Neural cell (in vitro differentiated cells): ENCODE measurements around the gene CHDH. TPM values are rescaled to one million over a fixed set of nuclear protein-coding genes. Genes with fewer than 3 reads are reported as not detected.

Experiments
- H2AFZ ChIP-seq: fragments of 200-600, 300-800 bp; sonication (generic), shearing (Covaris generic); 2 replicates; pipeline ENCODE4 v1.6.0; 2014; ENCODE audit warnings: low read depth, mild to moderate bottlenecking, antibody characterized with exemption, low read length, moderate library complexity
- H3F3A ChIP-seq: fragments of 200-600 bp; shearing (Covaris generic); 2 replicates; pipeline ENCODE4 v1.6.1; 2016; ENCODE audit warnings: mild to moderate bottlenecking, moderate library complexity, mixed read lengths, antibody characterized with exemption, low read length; ENCODE audit not compliant: insufficient read depth, poor library complexity, severe bottlenecking
- H3K27ac ChIP-seq: fragments of 200-600, 300-800 bp; sonication (generic), shearing (Covaris generic); 2 replicates; pipeline ENCODE4 v1.5.1; 2014; ENCODE audit warnings: mild to moderate bottlenecking, low read length, moderate library complexity
- H3K27me3 ChIP-seq: fragments of 300-800, 200-600 bp; sonication (generic), shearing (Covaris generic); 2 replicates; pipeline ENCODE4 v1.6.0; 2014; ENCODE audit warnings: mild to moderate bottlenecking, low read depth, low read length, moderate library complexity; ENCODE audit not compliant: insufficient read depth
- H3K36me3 ChIP-seq: fragments of 300-800, 200-600 bp; sonication (generic), shearing (Covaris generic); 2 replicates; pipeline ENCODE4 v1.5.1; 2014; ENCODE audit warnings: mild to moderate bottlenecking, antibody characterized with exemption, low read length, moderate library complexity; ENCODE audit not compliant: insufficient read depth
- H3K4me2 ChIP-seq: fragments of 300-800, 200-600 bp; sonication (generic), shearing (Covaris generic); 2 replicates; pipeline ENCODE4 v1.6.0; 2014; ENCODE audit warnings: mild to moderate bottlenecking, low read length
- H3K4me3 ChIP-seq: fragments of 300-800, 200-600 bp; sonication (generic), shearing (Covaris generic); 2 replicates; pipeline ENCODE4 v1.5.1; 2014; ENCODE audit warnings: mild to moderate bottlenecking, low read length, moderate library complexity
- H3K79me2 ChIP-seq: fragments of 200-600 bp; shearing (Covaris generic); replicated peaks from 2 replicates; pipeline ENCODE4 v1.6.0; 2014; ENCODE audit warnings: mild to moderate bottlenecking, low read length, moderate library complexity; ENCODE audit not compliant: insufficient read depth
- H3K9ac ChIP-seq: fragments of 300-800, 200-600 bp; sonication (generic), shearing (Covaris generic); 2 replicates; pipeline ENCODE4 v1.6.1; 2016; ENCODE audit warnings: mild to moderate bottlenecking, low read length, mixed read lengths
- H3K9me2 ChIP-seq: fragments of 200-600 bp; shearing (Covaris generic); 2 replicates; pipeline ENCODE4 v1.6.1; 2016; ENCODE audit warnings: mild to moderate bottlenecking, low read length, mixed read lengths; ENCODE audit not compliant: insufficient read depth
- H3K9me3 ChIP-seq: fragments of 200-600, 300-800 bp; sonication (generic), shearing (Covaris generic); 2 replicates; pipeline ENCODE4 v1.6.1; 2016; ENCODE audit warnings: mild to moderate bottlenecking, mixed run types, low read length, moderate library complexity, mixed read lengths
- H4K20me1 ChIP-seq: fragments of 200-600 bp; shearing (Covaris generic); 2 replicates; pipeline ENCODE4 v1.6.1; 2016; ENCODE audit warnings: mild to moderate bottlenecking, mixed run types; ENCODE audit not compliant: insufficient read depth
- EP300 ChIP-seq: fragments of 450-650 bp; conservative IDR thresholded peaks from 2 replicates; pipeline ENCODE4 v1.6.1; 2014; ENCODE audit warnings: antibody characterized with exemption, mild to moderate bottlenecking, moderate library complexity; ENCODE audit not compliant: poor library complexity, severe bottlenecking
- EZH2 ChIP-seq: fragments of 200-600, 300-800 bp; shearing (Covaris generic), sonication (generic); IDR thresholded peaks from 2 replicates; pipeline ENCODE4 v1.6.1; 2014; ENCODE audit warnings: antibody characterized with exemption, low read length, borderline replicate concordance, mild to moderate bottlenecking; ENCODE audit not compliant: insufficient read depth, poor library complexity, severe bottlenecking
- MXI1 ChIP-seq: fragments of 450-650 bp; conservative IDR thresholded peaks from 2 replicates; pipeline ENCODE4 v1.6.1; 2014; ENCODE audit warnings: antibody characterized with exemption, mild to moderate bottlenecking; ENCODE audit not compliant: poor library complexity, severe bottlenecking
- POLR2AphosphoS5 ChIP-seq: IDR thresholded peaks from 2 replicates; pipeline ENCODE4 v1.6.1; 2012
- RAD21 ChIP-seq: fragments of 450-650 bp; conservative IDR thresholded peaks from 2 replicates; pipeline ENCODE4 v1.6.1; 2014; ENCODE audit warnings: antibody characterized with exemption, mild to moderate bottlenecking, moderate library complexity
- REST ChIP-seq: IDR thresholded peaks from 2 replicates; pipeline ENCODE4 v1.6.1; 2012; ENCODE audit warnings: borderline replicate concordance
- SMC3 ChIP-seq: fragments of 450-650 bp; conservative IDR thresholded peaks from 2 replicates; pipeline ENCODE4 v1.6.1; 2014; ENCODE audit warnings: antibody characterized with exemption, mild to moderate bottlenecking, moderate library complexity; ENCODE audit not compliant: poor library complexity
- TAF1 ChIP-seq: IDR thresholded peaks from 2 replicates; pipeline ENCODE4 v1.6.1; 2012; ENCODE audit warnings: low read depth
- polyA minus RNA-seq: library from RNA; depleted of rRNA, polyadenylated mRNA; stranded (reverse); fragments of >200 nt; gene quantifications from 2 replicates; pipeline ENCODE4 v1.2.3, GENCODE V29; 2014
- polyA plus RNA-seq: library from polyadenylated mRNA; depleted of rRNA; stranded (reverse); fragments of >200 nt; gene quantifications from 2 replicates; pipeline ENCODE4 v1.2.3, GENCODE V29; 2014
- TF ChIP-seq, protein P1 (sequence below): fragments of 450-650 bp; IDR thresholded peaks from 2 replicates; pipeline ENCODE4 v1.5.1; 2014; ENCODE audit warnings: antibody characterized with exemption, mild to moderate bottlenecking, moderate library complexity; ENCODE audit not compliant: poor library complexity, severe bottlenecking

The CHDH gene
- polyA plus RNA-seq (0.06 and 0.17 TPM in 2 replicates), polyA minus RNA-seq (0.49 TPM in 1 of 2 replicates, not detected in the other)

GRCh38 chr3:53846134-53846850 lies at the start of gene CHDH, which contains the start of gene IL17RB:
CHDH (minus strand) TSS chr3:53846419; CDS start chr3:53824008, 22,411 bp downstream.
IL17RB (plus strand) TSS chr3:53846568; CDS start chr3:53846589, 21 bp downstream.
- Histone ChIP-seq H3F3A (no peaks in the 10 kb centered on the region), H3K9me2 (no peaks in the 10 kb centered on the region), H3K9ac (peak within 1 kb of the TSS; percentile 50), H2AFZ (no peak within 1 kb of the TSS), H4K20me1 (no peaks in the 10 kb centered on the region), H3K79me2 (no peaks in the 10 kb centered on the region), H3K27ac (no peak within 1 kb of the TSS), H3K4me2 (peak within 1 kb of the TSS; percentile 51), H3K4me3 (peak within 1 kb of the TSS; percentile 70), H3K27me3 (peaks cover 34% of the 10 kb centered on the region), H3K36me3 (no peaks in the 10 kb centered on the region), H3K9me3 (no peaks in the 10 kb centered on the region)
- TF ChIP-seq SMC3 (peak; percentile 29), EP300 (no peak), MXI1 (peak; percentile 92)

DNA sequence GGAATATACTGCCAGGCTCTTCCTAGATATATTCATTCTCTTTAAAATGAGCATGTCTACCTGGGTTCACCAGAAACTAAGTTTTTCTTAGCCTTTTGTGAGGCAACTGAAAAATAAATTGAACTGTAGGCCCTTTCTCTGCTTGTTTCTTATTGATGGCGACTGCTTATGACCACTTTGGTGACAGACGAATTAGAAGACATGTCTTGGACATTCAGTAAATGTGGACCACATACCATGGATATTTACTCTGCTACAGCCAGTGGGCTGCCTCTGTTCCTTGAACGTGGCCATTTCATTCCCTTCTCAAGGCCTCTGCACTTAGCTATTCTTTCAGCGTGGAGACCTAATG lies 46.0 kb upstream of the CHDH start:
- Histone ChIP-seq H3K27me3 (peaks cover 3% of the 10 kb centered on the region), H2AFZ (peak overlapping the region; percentile 98), H3K9me3 (no peaks in the 10 kb centered on the region), H3K36me3 (no peaks in the 10 kb centered on the region), H3K4me2 (peak overlapping the region; percentile 62), H3K4me3 (peak overlapping the region; percentile 90), H3K79me2 (peaks cover 31% of the 10 kb centered on the region), H3F3A (no peaks in the 10 kb centered on the region), H3K9ac (peak overlapping the region; percentile 98), H4K20me1 (no peaks in the 10 kb centered on the region), H3K27ac (peak overlapping the region; percentile 92), H3K9me2 (no peaks in the 10 kb centered on the region)
- TF ChIP-seq SMC3 (no peak), POLR2AphosphoS5 (no peak), EZH2 (no peak), TAF1 (no peak), RAD21 (no peak), EP300 (no peak), REST (no peak), MXI1 (no peak)
- TF ChIP-seq, protein P1, sequence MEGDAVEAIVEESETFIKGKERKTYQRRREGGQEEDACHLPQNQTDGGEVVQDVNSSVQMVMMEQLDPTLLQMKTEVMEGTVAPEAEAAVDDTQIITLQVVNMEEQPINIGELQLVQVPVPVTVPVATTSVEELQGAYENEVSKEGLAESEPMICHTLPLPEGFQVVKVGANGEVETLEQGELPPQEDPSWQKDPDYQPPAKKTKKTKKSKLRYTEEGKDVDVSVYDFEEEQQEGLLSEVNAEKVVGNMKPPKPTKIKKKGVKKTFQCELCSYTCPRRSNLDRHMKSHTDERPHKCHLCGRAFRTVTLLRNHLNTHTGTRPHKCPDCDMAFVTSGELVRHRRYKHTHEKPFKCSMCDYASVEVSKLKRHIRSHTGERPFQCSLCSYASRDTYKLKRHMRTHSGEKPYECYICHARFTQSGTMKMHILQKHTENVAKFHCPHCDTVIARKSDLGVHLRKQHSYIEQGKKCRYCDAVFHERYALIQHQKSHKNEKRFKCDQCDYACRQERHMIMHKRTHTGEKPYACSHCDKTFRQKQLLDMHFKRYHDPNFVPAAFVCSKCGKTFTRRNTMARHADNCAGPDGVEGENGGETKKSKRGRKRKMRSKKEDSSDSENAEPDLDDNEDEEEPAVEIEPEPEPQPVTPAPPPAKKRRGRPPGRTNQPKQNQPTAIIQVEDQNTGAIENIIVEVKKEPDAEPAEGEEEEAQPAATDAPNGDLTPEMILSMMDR = no peak
